Measurements from ENCODE around the gene P3H3. TPM values are rescaled to one million over a fixed set of nuclear protein-coding genes. Genes with fewer than 3 reads are reported as not detected.

Gene P3H3
- total and polyA plus RNA-seq, 9 of the 15 experiments (the other 6 are each of a cell fraction or from before 2014, with no cell fraction given) = 0.03 to 15.0 (median 4.8) TPM

GRCh38 chr12:6827437-6827911, 733 bp upstream of the P3H3 start (continued):
- TF ChIP-seq, protein P1, sequence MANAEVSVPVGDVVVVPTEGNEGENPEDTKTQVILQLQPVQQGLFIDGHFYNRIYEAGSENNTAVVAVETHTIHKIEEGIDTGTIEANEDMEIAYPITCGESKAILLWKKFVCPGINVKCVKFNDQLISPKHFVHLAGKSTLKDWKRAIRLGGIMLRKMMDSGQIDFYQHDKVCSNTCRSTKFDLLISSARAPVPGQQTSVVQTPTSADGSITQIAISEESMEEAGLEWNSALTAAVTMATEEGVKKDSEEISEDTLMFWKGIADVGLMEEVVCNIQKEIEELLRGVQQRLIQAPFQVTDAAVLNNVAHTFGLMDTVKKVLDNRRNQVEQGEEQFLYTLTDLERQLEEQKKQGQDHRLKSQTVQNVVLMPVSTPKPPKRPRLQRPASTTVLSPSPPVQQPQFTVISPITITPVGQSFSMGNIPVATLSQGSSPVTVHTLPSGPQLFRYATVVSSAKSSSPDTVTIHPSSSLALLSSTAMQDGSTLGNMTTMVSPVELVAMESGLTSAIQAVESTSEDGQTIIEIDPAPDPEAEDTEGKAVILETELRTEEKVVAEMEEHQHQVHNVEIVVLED (CRISPR knock-in tag; IDR thresholded peaks at IDR 0.05) = no peak
- peak; percentile 67; the same call in 1 of the 2 replicates for TF ChIP-seq MYC (IDR thresholded peaks at IDR 0.05; ENCODE audit: low read depth, low read length)
- no peak for TF ChIP-seq MYC (CRISPR knock-in tag; IDR thresholded peaks at IDR 0.05; ENCODE audit: borderline replicate concordance, low read depth)
- no peak for TF ChIP-seq MAFK (IDR thresholded peaks at IDR 0.05; ENCODE audit: low read length)
- no peak for TF ChIP-seq SMARCB1 (IDR thresholded peaks at IDR 0.05; ENCODE audit: insufficient read length, low read depth)
- TF ChIP-seq PHB2 (IDR thresholded peaks at IDR 0.05; ENCODE audit: low read depth) = no peak
- TF ChIP-seq ETV5 (CRISPR knock-in tag; IDR thresholded peaks at IDR 0.05; ENCODE audit: low read depth) = no peak
- no peak for TF ChIP-seq FIP1L1 (IDR thresholded peaks at IDR 0.05; ENCODE audit: low read depth, low read length, poor library complexity, severe bottlenecking)
- TF ChIP-seq HMBOX1 (IDR thresholded peaks at IDR 0.05) = no peak
- no peak for TF ChIP-seq TSHZ1 (CRISPR knock-in tag; IDR thresholded peaks at IDR 0.05)
- no peak for TF ChIP-seq NCOR1 (IDR thresholded peaks at IDR 0.05)
- peak; percentile 34 for TF ChIP-seq MAX (CRISPR knock-in tag; IDR thresholded peaks at IDR 0.05)
- TF ChIP-seq, protein P2, sequence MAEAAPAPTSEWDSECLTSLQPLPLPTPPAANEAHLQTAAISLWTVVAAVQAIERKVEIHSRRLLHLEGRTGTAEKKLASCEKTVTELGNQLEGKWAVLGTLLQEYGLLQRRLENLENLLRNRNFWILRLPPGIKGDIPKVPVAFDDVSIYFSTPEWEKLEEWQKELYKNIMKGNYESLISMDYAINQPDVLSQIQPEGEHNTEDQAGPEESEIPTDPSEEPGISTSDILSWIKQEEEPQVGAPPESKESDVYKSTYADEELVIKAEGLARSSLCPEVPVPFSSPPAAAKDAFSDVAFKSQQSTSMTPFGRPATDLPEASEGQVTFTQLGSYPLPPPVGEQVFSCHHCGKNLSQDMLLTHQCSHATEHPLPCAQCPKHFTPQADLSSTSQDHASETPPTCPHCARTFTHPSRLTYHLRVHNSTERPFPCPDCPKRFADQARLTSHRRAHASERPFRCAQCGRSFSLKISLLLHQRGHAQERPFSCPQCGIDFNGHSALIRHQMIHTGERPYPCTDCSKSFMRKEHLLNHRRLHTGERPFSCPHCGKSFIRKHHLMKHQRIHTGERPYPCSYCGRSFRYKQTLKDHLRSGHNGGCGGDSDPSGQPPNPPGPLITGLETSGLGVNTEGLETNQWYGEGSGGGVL (CRISPR knock-in tag; IDR thresholded peaks at IDR 0.05) = no peak
- no peak for TF ChIP-seq ELF2 (CRISPR knock-in tag; IDR thresholded peaks at IDR 0.05)
- no peak for TF ChIP-seq RBBP5 (IDR thresholded peaks at IDR 0.05; ENCODE audit: borderline replicate concordance, insufficient read depth, low read length, poor library complexity, severe bottlenecking)
- no peak for TF ChIP-seq ZNF41 (CRISPR knock-in tag; conservative IDR thresholded peaks at IDR 0.05)
- TF ChIP-seq RBM14 (IDR thresholded peaks at IDR 0.05; ENCODE audit: borderline replicate concordance, insufficient read depth, low read depth, low read length) = no peak
- TF ChIP-seq EWSR1 (IDR thresholded peaks at IDR 0.05; ENCODE audit: borderline replicate concordance, low read depth, partially characterized antibody) = no peak
- 0 out of 2 replicates have a peak, but pooled peaks have one; percentile 20 for TF ChIP-seq CBFA2T2 (conservative IDR thresholded peaks at IDR 0.05)
- no peak for TF ChIP-seq ZNF217 (CRISPR knock-in tag; IDR thresholded peaks at IDR 0.05)
- TF ChIP-seq FOXP1 (CRISPR knock-in tag; IDR thresholded peaks at IDR 0.05) = no peak
- no peak for TF ChIP-seq RNF2 (IDR thresholded peaks at IDR 0.05)

Data from K562 (cell line).